Adrenal gland (tissue), 12 donors: ENCODE results near the gene AWAT2. TPM values are rescaled to one million over a fixed set of nuclear protein-coding genes. Genes with fewer than 3 reads are reported as not detected.

ENCODE experiments used
- DNase-seq, 7 donors: peaks; one replicate each; pipeline ENCODE4 v3.0.0-alpha.2; 2019 to 2020
- H3K27ac ChIP-seq, 5 donors: fragments of 200-600 bp; sonication (generic) in 4 of 5; 1 replicate in 3 of 5; 2 replicates in 2 of 5; pipeline versions ENCODE4 v1.5.1 to v1.8.0; 2016 to 2020; ENCODE audit warnings: mild to moderate bottlenecking in 1 of 5
- H3K27me3 ChIP-seq: fragments of 200-600 bp; 2 replicates; pipeline ENCODE4 v1.8.0; 2021
- H3K36me3 ChIP-seq, 2 donors: fragments of 200-600 bp; replicated peaks in 1 of 2; 1 replicate in 1 of 2; 2 replicates in 1 of 2; pipeline versions ENCODE4 v1.5.1 to v1.8.0; 2018 to 2022
- H3K4me1 ChIP-seq, 2 donors: fragments of 200-600 bp; replicated peaks in 1 of 2; 1 replicate in 1 of 2; 2 replicates in 1 of 2; pipeline versions ENCODE4 v1.5.1 to v1.8.0; 2018 to 2021
- H3K4me3 ChIP-seq, 4 donors: fragments of 200-600 bp; sonication (generic) in 3 of 4; one replicate each; pipeline ENCODE4 v1.5.1; 2016 to 2018
- H3K9me3 ChIP-seq, 3 donors: fragments of 200-600 bp; sonication (generic) in 1 of 3; replicated peaks in 1 of 3; 1 replicate in 2 of 3; 2 replicates in 1 of 3; pipeline versions ENCODE4 v1.5.1 to v1.8.0; 2016 to 2021
- POLR2A ChIP-seq, 2 donors: fragments of 450-650 bp; IDR thresholded peaks; one replicate each; pipeline ENCODE4 v1.6.1; 2017; ENCODE audit warnings: antibody characterized with exemption in 2 of 2, mild to moderate bottlenecking in 2 of 2, moderate library complexity in 1 of 2
- WGBS, 4 donors: extraction: QIAGEN DNeasy Blood & Tissue Kit in 2 of 4; methylation state at CpG; one replicate each; pipeline versions ENCODE4 v1.1.5 to v1.1.7; 2013 to 2017; 5-methylcytosine and 5-hydroxymethylcytosine counted together
- intact Hi-C, 2 donors: fragments of 100-400 bp; cut with DNase I; formaldehyde crosslinking; loops; one replicate each; pipeline versions ENCODE4 v1.14.1 to v1.15.0; 2022 to 2023
- polyA plus RNA-seq, 3 donors: library from polyadenylated mRNA; stranded (reverse); fragments of 200-250 nt in 2 of 3; fragments of 350-450 nt in 1 of 3; fragmentation: Illumina TruSeq in 1 of 3; extraction: RNeasy Lipid Tissue Mini Kit (QIAGEN cat#74804) in 1 of 3; gene quantifications; one replicate each; pipeline ENCODE4 v1.2.3, GENCODE V29; 2013 to 2014
- total RNA-seq, 9 donors: library from RNA; depleted of rRNA in 4 of 9; stranded (reverse); fragments of >200 nt in 4 of 9; fragments of 120-200 nt in 1 of 9; fragmentation: NEBNext Ultra II Directional in 1 of 9; extraction: Animal tissue kit (Norgen Biotek cat#: 25700) in 1 of 9; gene quantifications; one replicate each; pipeline versions ENCODE4 v1.1.0 to v1.2.4, GENCODE V29; 2013 to 2023
- TF ChIP-seq, protein P1 (sequence below), 6 experiments: fragments of 450-650 bp in 4 of 6; fragments of 200-600 bp in 2 of 6; sonication (generic) in 1 of 6; IDR thresholded peaks; 1 replicate in 5 of 6; 2 replicates in 1 of 6; pipeline versions ENCODE4 v1.5.1 to v1.8.0; 2016 to 2021; ENCODE audit warnings: antibody characterized with exemption in 6 of 6, mild to moderate bottlenecking in 2 of 6, moderate library complexity in 1 of 6
- donor health status: healthy with polysubstance abuse.
- donor health status: Bipolar disorder and iron deficiency.
- donor health status: DM: yes; HTN: yes; CAD: no.
- donor health status: DM: no; HTN: no; CAD: no.
- donor health status: DM: no; HTN: no; CAD: no.
- donor health status: DM: yes; HTN: yes; CAD: no.

The AWAT2 gene
- total and polyA plus RNA-seq, 12 donors, result not detected

GRCh38 chrX:70016513-70016912 is 33.2 kb downstream of the AWAT2 start:
- TF ChIP-seq POLR2A (IDR thresholded peaks at IDR 0.05), result no peak
- TF ChIP-seq, protein P1, sequence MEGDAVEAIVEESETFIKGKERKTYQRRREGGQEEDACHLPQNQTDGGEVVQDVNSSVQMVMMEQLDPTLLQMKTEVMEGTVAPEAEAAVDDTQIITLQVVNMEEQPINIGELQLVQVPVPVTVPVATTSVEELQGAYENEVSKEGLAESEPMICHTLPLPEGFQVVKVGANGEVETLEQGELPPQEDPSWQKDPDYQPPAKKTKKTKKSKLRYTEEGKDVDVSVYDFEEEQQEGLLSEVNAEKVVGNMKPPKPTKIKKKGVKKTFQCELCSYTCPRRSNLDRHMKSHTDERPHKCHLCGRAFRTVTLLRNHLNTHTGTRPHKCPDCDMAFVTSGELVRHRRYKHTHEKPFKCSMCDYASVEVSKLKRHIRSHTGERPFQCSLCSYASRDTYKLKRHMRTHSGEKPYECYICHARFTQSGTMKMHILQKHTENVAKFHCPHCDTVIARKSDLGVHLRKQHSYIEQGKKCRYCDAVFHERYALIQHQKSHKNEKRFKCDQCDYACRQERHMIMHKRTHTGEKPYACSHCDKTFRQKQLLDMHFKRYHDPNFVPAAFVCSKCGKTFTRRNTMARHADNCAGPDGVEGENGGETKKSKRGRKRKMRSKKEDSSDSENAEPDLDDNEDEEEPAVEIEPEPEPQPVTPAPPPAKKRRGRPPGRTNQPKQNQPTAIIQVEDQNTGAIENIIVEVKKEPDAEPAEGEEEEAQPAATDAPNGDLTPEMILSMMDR (IDR thresholded peaks at IDR 0.05), result no peak
- no peak overlapping the region for H3K27ac ChIP-seq
- peaks cover 13% of the 10 kb centered on the region for H3K27me3 ChIP-seq
- H3K9me3 ChIP-seq, result no peaks in the 10 kb centered on the region
- H3K36me3 ChIP-seq, result no peaks in the 10 kb centered on the region
- WGBS, 4 donors, result 88 to 94% (median 91%) methylated on average over 2 of the region's 2 CpGs
- intact Hi-C loops, result no loop called here
- H3K4me1 ChIP-seq, result no peaks in the 10 kb centered on the region
- no peak overlapping the region for H3K4me3 ChIP-seq
- no peak for DNase-seq

GRCh38 chrX:70013466-70014381 is 36.0 kb downstream of the AWAT2 start:
- H3K4me3 ChIP-seq, result no peak overlapping the region

DNA sequence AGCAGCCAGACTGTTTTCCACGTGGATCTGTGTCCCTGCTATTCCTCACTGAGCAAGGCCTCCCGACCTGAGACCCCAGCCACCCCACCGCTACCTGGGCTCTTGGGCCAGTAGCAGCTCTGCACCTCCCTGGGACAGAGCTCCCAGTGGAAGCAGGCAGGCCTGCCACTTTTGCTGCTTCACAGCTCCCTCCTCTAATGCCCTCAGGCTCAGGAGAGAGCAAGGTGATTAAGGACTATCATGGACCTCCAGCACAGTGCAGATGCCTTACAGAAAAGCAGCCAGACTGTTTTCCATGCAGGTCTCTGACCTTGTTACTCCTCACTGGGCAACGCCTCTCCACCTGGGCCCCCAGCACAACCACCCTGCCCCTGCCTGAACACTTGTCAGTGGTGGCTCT is 37.0 kb downstream of the AWAT2 start:
- intact Hi-C loops, result no loop called here
- Histone ChIP-seq H3K4me1 (no peaks in the 10 kb centered on the region), H3K9me3 (no peaks in the 10 kb centered on the region), H3K36me3 (no peaks in the 10 kb centered on the region), H3K27me3 (peaks cover 13% of the 10 kb centered on the region), H3K27ac (no peak overlapping the region), H3K4me3 (no peak overlapping the region)
- 59 to 83% (median 82%) methylated on average over 1 to 4 of the region's 4 CpGs for WGBS, 4 donors
- TF ChIP-seq POLR2A (IDR thresholded peaks at IDR 0.05), result no peak
- TF ChIP-seq, protein P1 (IDR thresholded peaks at IDR 0.05), result no peak
- no peak for DNase-seq

More at GRCh38 chrX:70013466-70014381, 36.0 kb downstream of the AWAT2 start:
- Histone ChIP-seq H3K9me3 (no peaks in the 10 kb centered on the region), H3K36me3 (no peaks in the 10 kb centered on the region), H3K27me3 (peaks cover 13% of the 10 kb centered on the region), H3K27ac (no peak overlapping the region), H3K4me1 (no peaks in the 10 kb centered on the region)
- no peak for TF ChIP-seq POLR2A (IDR thresholded peaks at IDR 0.05)
- TF ChIP-seq, protein P1 (IDR thresholded peaks at IDR 0.05), result no peak
- 21 to 67% (median 58%) methylated on average over 3 to 5 of the region's 5 CpGs for WGBS, 4 donors
- DNase-seq, result no peak
- intact Hi-C loops, result no loop called here

DNA sequence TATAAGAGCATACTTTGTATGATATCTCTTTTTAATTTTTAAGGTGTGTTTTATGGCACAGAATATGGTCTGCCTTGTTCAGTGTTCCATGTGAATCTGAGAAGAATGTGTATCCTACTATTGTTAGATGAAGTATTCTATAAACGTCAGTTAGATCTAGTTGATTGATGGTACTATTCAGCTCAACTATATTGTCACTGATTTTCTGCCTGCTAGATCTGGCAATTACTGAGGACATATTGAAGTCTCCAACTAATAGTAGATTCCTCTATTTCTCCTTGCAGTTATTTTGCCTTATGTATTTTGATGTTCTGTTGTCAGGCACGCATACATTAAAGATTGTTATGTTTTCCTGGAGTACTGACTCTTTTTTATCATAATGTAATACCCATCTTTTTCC is 39.8 kb downstream of the AWAT2 start:
- H3K36me3 ChIP-seq, result no peaks in the 10 kb centered on the region
- no peak overlapping the region for H3K4me3 ChIP-seq
- H3K9me3 ChIP-seq, result no peaks in the 10 kb centered on the region
- H3K27ac ChIP-seq, result no peak overlapping the region
- intact Hi-C loops, result no loop called here
- no peak for DNase-seq
- 69 to 76% (median 73%) methylated on average over 2 of the region's 2 CpGs for WGBS, 4 donors
- no peak for TF ChIP-seq POLR2A (IDR thresholded peaks at IDR 0.05)
- TF ChIP-seq, protein P1 (IDR thresholded peaks at IDR 0.05), result no peak
- peaks cover 13% of the 10 kb centered on the region for H3K27me3 ChIP-seq
- H3K4me1 ChIP-seq, result no peaks in the 10 kb centered on the region
